Testis (tissue), 3 donors: ENCODE measurements around the gene WNT3. TPM values are rescaled to one million over a fixed set of nuclear protein-coding genes. Genes with fewer than 3 reads are reported as not detected.

Experiments used
- DNase-seq: peaks from one replicate; pipeline ENCODE4 v3.0.0-alpha.2; 2019
- H3K27ac ChIP-seq, 2 donors: fragments of 200-600 bp; sonication (generic); one replicate each; pipeline ENCODE4 v1.5.1; 2019
- H3K27me3 ChIP-seq: fragments of 200-600 bp; sonication (generic); one replicate; pipeline ENCODE4 v1.5.1; 2019
- H3K36me3 ChIP-seq: fragments of 200-600 bp; sonication (generic); one replicate; pipeline ENCODE4 v1.5.1; 2017; ENCODE audit warnings: low read depth; ENCODE audit errors: missing control alignments
- H3K4me1 ChIP-seq: fragments of 200-600 bp; sonication (generic); one replicate; pipeline ENCODE4 v1.5.1; 2019
- H3K4me3 ChIP-seq, 2 donors: fragments of 200-600 bp; sonication (generic); one replicate each; pipeline ENCODE4 v1.5.1; 2017 to 2019
- H3K9me3 ChIP-seq: fragments of 200-600 bp; sonication (generic); one replicate; pipeline ENCODE4 v1.5.1; 2017
- POLR2A ChIP-seq: fragments of 450-650 bp; IDR thresholded peaks from one replicate; pipeline ENCODE4 v1.6.1; 2017; ENCODE audit warnings: antibody characterized with exemption, mild to moderate bottlenecking, moderate library complexity
- WGBS, 2 donors: methylation state at CpG; one replicate each; pipeline ENCODE4 v1.1.5; 2018; 5-methylcytosine and 5-hydroxymethylcytosine counted together
- intact Hi-C: fragments of 100-400 bp; cut with DNase I; formaldehyde crosslinking; loops from one replicate; pipeline ENCODE4 v1.15.1; 2023; ENCODE audit warnings: low total_unique reads
- polyA plus RNA-seq: library from polyadenylated mRNA; stranded (reverse); fragments of 350-450 nt; fragmentation: Illumina TruSeq; extraction: RNeasy Lipid Tissue Mini Kit (QIAGEN cat#74804); gene quantifications from one replicate; pipeline ENCODE4 v1.2.3, GENCODE V29; 2014; ENCODE audit warnings: low read depth, low replicate concordance; ENCODE audit not compliant: insufficient read depth
- total RNA-seq, 2 donors: library from RNA; depleted of rRNA; stranded (reverse); fragments of >200 nt; gene quantifications; one replicate each; pipeline ENCODE4 v1.2.3, GENCODE V29; 2016
- TF ChIP-seq, protein P1 (sequence below), 3 experiments: fragments of 450-650 bp in 2 of 3; fragments of 200-600 bp in 1 of 3; sonication (generic) in 1 of 3; IDR thresholded peaks; one replicate each; pipeline ENCODE4 v1.5.1; 2016 to 2019; ENCODE audit warnings: antibody characterized with exemption in 3 of 3, mild to moderate bottlenecking in 2 of 3, moderate library complexity in 1 of 3

WNT3 gene
- total and polyA plus RNA-seq, 3 donors from 2014 or later = 6.4 to 9.8 (median 7.7) TPM

DNA sequence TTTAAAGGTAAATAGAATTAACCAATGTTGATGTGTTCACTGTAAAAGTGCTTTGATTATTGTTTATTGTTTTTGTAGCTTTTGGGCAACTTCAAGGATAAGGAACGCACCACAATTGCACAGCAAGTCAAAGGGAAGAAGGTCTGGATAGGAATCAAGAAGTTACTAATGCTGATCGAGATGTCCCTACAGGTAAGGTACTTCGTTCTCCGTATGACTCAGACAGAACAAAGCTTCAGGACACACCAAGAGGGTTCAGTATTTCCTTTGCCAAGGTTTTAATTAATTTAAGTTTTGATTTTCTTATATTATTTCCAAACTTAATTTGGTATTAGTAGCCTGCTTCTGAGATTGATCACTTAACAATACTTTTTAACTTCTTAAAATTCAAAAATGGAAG is 67.1 kb downstream of the WNT3 start:
- intact Hi-C loops = no loop called here
- Histone ChIP-seq H3K27me3 (no peaks in the 10 kb centered on the region), H3K36me3 (no peaks in the 10 kb centered on the region), H3K4me1 (no peaks in the 10 kb centered on the region), H3K27ac (no peak overlapping the region), H3K4me3 (no peak overlapping the region), H3K9me3 (no peaks in the 10 kb centered on the region)
- no peak for DNase-seq
- WGBS, 2 donors = 92 to 96% methylated on average over 4 of the region's 4 CpGs
- TF ChIP-seq POLR2A = no peak
- TF ChIP-seq, protein P1, sequence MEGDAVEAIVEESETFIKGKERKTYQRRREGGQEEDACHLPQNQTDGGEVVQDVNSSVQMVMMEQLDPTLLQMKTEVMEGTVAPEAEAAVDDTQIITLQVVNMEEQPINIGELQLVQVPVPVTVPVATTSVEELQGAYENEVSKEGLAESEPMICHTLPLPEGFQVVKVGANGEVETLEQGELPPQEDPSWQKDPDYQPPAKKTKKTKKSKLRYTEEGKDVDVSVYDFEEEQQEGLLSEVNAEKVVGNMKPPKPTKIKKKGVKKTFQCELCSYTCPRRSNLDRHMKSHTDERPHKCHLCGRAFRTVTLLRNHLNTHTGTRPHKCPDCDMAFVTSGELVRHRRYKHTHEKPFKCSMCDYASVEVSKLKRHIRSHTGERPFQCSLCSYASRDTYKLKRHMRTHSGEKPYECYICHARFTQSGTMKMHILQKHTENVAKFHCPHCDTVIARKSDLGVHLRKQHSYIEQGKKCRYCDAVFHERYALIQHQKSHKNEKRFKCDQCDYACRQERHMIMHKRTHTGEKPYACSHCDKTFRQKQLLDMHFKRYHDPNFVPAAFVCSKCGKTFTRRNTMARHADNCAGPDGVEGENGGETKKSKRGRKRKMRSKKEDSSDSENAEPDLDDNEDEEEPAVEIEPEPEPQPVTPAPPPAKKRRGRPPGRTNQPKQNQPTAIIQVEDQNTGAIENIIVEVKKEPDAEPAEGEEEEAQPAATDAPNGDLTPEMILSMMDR (IDR thresholded peaks at IDR 0.05) = no peak

DNA sequence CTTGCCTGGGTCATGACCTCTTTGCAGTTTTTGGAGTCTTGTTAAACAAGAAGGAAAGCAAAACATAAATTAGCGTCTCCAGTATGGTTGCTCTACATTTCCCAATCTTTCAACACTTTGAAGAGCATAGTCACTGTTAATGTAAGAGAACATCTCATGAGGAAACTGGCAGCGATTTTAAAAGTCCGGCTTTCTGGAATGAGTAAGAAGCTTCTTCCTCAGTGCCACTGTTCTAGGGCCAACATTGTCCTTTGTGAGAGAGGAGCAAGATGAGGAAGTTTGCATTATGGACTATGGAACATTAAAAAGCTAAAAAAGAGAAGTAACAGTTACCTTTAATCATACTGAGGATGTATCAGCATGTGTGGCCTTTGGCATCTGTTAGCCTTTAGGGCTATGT is 73.1 kb downstream of the WNT3 start:
- DNase-seq = no peak
- Histone ChIP-seq H3K27me3 (no peaks in the 10 kb centered on the region), H3K9me3 (no peaks in the 10 kb centered on the region), H3K27ac (no peak overlapping the region), H3K36me3 (no peaks in the 10 kb centered on the region), H3K4me3 (no peak overlapping the region), H3K4me1 (no peaks in the 10 kb centered on the region)
- TF ChIP-seq POLR2A = no peak
- TF ChIP-seq, protein P1 (IDR thresholded peaks at IDR 0.05) = no peak
- intact Hi-C loops = no loop called here
- WGBS, 2 donors = 93 to 95% methylated on average over 3 of the region's 3 CpGs

DNA sequence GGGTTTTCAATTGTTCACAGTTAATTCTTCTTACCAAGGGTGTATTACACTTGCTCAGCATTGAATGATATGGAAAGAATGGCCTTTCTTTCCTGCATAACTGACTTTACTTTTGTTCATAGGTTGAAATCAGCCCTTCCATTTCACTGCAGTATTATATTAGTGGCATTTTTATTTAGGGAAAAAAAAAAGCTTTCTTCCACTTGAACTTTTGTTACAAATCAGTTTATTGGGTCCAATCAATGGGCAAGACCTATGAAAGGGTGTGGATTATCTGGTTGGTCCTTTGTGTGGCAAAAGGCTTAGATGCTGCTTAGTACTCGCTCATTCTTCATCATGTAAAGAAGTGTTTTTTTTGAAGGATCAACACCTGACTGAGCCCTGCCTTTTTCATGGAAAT is 74.1 kb downstream of the WNT3 start:
- TF ChIP-seq POLR2A = no peak
- H3K4me1 ChIP-seq = no peaks in the 10 kb centered on the region
- no peak for DNase-seq
- H3K27me3 ChIP-seq = no peaks in the 10 kb centered on the region
- H3K27ac ChIP-seq = no peak overlapping the region
- 95% methylated on average over 1 of the region's 1 CpG for WGBS, 2 donors
- no peaks in the 10 kb centered on the region for H3K9me3 ChIP-seq
- H3K36me3 ChIP-seq = no peaks in the 10 kb centered on the region
- intact Hi-C loops = no loop called here
- H3K4me3 ChIP-seq = no peak overlapping the region

DNA sequence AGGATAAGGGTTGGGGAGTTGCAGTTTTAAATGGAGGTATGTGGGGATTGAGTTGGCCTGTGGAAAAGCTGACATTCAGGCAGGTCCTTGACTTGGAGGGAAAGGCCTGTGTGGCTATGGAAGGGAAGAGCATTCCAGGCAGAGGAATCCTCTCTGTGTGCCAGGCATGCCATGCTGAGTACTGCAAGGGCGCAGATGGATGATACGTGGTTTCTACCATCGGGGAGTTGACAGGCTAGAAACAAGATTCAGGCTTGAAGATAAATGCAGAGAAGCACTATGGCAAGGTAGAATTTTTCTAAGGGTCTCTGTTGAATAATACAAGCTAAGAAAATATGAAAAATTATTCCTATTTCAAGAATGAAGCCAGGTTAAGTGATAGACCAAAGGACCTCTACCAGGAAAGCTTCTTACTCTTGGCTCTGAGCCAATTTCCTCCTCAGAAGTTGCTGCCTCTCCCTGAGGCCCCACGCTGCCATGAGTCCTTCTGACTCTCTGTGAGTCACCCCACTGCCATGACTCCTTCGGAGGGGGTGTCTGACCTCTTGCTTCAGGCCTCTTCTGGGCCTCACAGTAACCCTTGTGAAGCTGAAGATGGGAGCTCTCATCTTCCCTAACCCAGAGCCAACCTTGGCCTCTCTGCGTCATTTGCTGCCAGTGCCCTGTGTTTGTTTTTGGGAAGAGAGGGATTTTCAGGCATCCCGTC is 75.8 kb downstream of the WNT3 start:
- DNase-seq = no peak
- Histone ChIP-seq H3K27me3 (no peaks in the 10 kb centered on the region), H3K27ac (no peak overlapping the region), H3K9me3 (no peaks in the 10 kb centered on the region), H3K4me3 (no peak overlapping the region), H3K4me1 (no peaks in the 10 kb centered on the region), H3K36me3 (no peaks in the 10 kb centered on the region)
- intact Hi-C loops = no loop called here
- WGBS, 2 donors = 81 to 82% methylated on average over 7 of the region's 7 CpGs
- TF ChIP-seq POLR2A = no peak

DNA sequence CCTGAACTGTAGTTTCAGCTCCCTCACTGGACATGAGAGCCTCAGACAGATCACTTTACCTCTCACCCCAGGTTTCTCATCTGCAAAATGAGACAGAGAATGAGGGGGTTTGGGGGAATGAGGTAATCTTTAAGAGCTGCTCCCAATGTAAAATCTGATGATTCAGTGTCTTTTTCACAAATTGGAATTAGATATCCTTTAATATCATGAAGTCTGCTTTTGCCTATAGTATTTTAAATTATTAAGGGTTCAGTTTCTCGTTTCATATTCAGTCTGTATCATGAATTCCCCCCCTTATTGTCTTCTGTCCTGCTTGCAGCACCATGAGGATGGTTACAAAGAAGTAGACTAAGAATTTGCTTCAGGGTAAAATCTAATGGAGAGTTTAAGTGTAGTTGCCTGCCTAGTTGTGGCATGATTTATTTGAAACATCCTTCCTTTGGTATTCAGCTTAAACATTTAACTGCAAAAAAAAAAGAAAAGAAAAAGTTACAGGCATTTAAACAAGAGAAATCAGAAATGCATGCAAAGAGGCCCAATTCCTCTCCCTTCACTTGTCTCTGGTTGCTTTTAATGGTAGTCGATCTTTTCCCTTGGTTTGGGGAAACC is 77.3 kb downstream of the WNT3 start:
- DNase-seq = no peak
- Histone ChIP-seq H3K36me3 (no peaks in the 10 kb centered on the region), H3K4me1 (no peaks in the 10 kb centered on the region), H3K4me3 (no peak overlapping the region), H3K27me3 (no peaks in the 10 kb centered on the region), H3K27ac (no peak overlapping the region), H3K9me3 (no peaks in the 10 kb centered on the region)
- intact Hi-C loops = no loop called here
- no peak for TF ChIP-seq POLR2A
- TF ChIP-seq, protein P1 (IDR thresholded peaks at IDR 0.05) = no peak
- WGBS, 2 donors = 86% methylated on average over 2 of the region's 2 CpGs

DNA sequence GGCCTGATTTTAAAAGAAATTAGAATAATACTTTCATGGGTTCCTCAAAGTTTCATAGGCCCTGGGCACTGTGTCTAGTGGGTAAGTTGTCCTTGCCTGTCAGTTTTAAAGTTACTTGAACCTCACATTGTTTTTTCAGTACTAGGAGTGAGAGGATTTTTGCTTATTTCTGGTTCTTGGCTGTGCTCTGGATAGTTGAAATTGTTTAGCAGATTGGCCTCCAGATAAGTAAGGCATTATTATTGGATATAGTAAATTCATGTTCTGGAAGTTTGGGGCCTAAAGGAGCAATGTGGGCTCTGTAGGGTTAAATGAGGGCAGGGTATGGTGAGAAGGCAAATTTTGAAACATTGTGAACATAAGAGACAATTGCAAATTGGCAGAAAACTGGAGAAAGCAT is 78.5 kb downstream of the WNT3 start:
- Histone ChIP-seq H3K4me3 (no peak overlapping the region), H3K27ac (no peak overlapping the region), H3K36me3 (no peaks in the 10 kb centered on the region), H3K4me1 (no peaks in the 10 kb centered on the region), H3K27me3 (no peaks in the 10 kb centered on the region), H3K9me3 (no peaks in the 10 kb centered on the region)
- DNase-seq = no peak
- TF ChIP-seq POLR2A = no peak
- TF ChIP-seq, protein P1 (IDR thresholded peaks at IDR 0.05) = no peak
- intact Hi-C loops = no loop called here
